Lung microvascular endothelial cell (primary cell): ENCODE measurements around the gene ITGB7. TPM values are rescaled to one million over a fixed set of nuclear protein-coding genes. Genes with fewer than 3 reads are reported as not detected.

ENCODE experiments used
- DNase-seq, 2 donors: peaks; one replicate each; pipeline versions ENCODE4 v3.0.0 to v3.0.0-alpha.2; 2010; ENCODE audit warnings: low read depth in 2 of 2
- total RNA-seq: library from RNA; depleted of rRNA; stranded (reverse); fragments of >200 nt; gene quantifications from 2 replicates; pipeline ENCODE4 v1.2.1, GENCODE V29; 2014

The ITGB7 gene
- total RNA-seq, 1 donor from 2014 or later = not detected

- no peak for DNase-seq
These were observed 8.5 kb downstream of the ITGB7 start for GRCh38 chr12:53198486-53199110.

- no peak for DNase-seq
These were observed 9.9 kb downstream of the ITGB7 start for GRCh38 chr12:53197011-53197640.

GRCh38 chr12:53196486-53196885 lies 10.6 kb downstream of the ITGB7 start:
- DNase-seq = no peak

GRCh38 chr12:53195516-53196420 lies 11.3 kb downstream of the ITGB7 start:
- DNase-seq = no peak

GRCh38 chr12:53194973-53195372 lies 12.1 kb downstream of the ITGB7 start:
- no peak for DNase-seq

- DNase-seq = no peak
These were observed 12.9 kb downstream of the ITGB7 start for GRCh38 chr12:53193985-53194716.

GRCh38 chr12:53193040-53193439 lies 14.0 kb downstream of the ITGB7 start:
- no peak for DNase-seq

GRCh38 chr12:53192531-53193021 lies 14.5 kb downstream of the ITGB7 start:
- DNase-seq = no peak

- DNase-seq = no peak
These were observed 15.0 kb downstream of the ITGB7 start for GRCh38 chr12:53191885-53192530.

- DNase-seq = no peak
These were observed 15.8 kb downstream of the ITGB7 start for GRCh38 chr12:53191096-53191884.

GRCh38 chr12:53190108-53190729 lies 16.8 kb downstream of the ITGB7 start:
- peak; percentile 61 to 68 for DNase-seq

GRCh38 chr12:53187145-53187899 lies 19.7 kb downstream of the ITGB7 start:
- no peak for DNase-seq

GRCh38 chr12:53186745-53187144 lies 20.3 kb downstream of the ITGB7 start:
- DNase-seq = no peak

- no peak for DNase-seq
These were observed 21.4 kb downstream of the ITGB7 start for GRCh38 chr12:53185582-53186153.

- no peak for DNase-seq
These were observed 22.2 kb downstream of the ITGB7 start for GRCh38 chr12:53184828-53185227.

GRCh38 chr12:53182903-53183302 lies 24.1 kb downstream of the ITGB7 start:
- DNase-seq = no peak

- DNase-seq = no peak
These were observed 25.1 kb downstream of the ITGB7 start for GRCh38 chr12:53181935-53182334.

GRCh38 chr12:53180931-53181645 lies 26.0 kb downstream of the ITGB7 start:
- peak; percentile 86 to 91 for DNase-seq
